Hippocampal formation (tissue), 2 donors: ENCODE results near the gene TMPRSS15.

Source experiments
- DNase-seq, 2 donors: peaks; one replicate each; lab custom pipeline; 2025; lab: John Stamatoyannopoulos, UW

Gene TMPRSS15

GRCh38 chr21:18244671-18245463 is 158.7 kb downstream of the TMPRSS15 start, which contains the start of gene CHODL:
Gene CHODL, plus strand, starts transcription at chr21:18244833. Its CDS starts 391 bp downstream, at chr21:18245224.
- DNase-seq: no peak

GRCh38 chr21:18235545-18235944 is 168.0 kb downstream of the TMPRSS15 start:
- DNase-seq: no peak

- DNase-seq: no peak
These were observed 175.4 kb downstream of the TMPRSS15 start for GRCh38 chr21:18228060-18228739.

GRCh38 chr21:18222346-18222745 is 181.2 kb downstream of the TMPRSS15 start:
- DNase-seq: no peak

- no peak for DNase-seq
These were observed 183.1 kb downstream of the TMPRSS15 start for GRCh38 chr21:18220498-18220897.
